ENCODE results near the gene UROS.

The UROS gene

GRCh38 chr10:125797424-125797823 lies 25.6 kb downstream of the UROS start:
- TF ChIP-seq CTCF (IDR thresholded peaks at IDR 0.05; ENCODE audit: extremely low read depth, insufficient read depth, missing control alignments), result no peak
- DNase-seq (ENCODE audit: low spot score), result no peak
- in situ Hi-C loops (cut with MboI; ENCODE audit: low pct_unique_long_range_greater_than_20kb, low sequenced_read_pairs, unreplicated experiment), result no loop called here

- no peak for DNase-seq (ENCODE audit: low spot score)
- TF ChIP-seq CTCF (IDR thresholded peaks at IDR 0.05; ENCODE audit: extremely low read depth, insufficient read depth, missing control alignments), result no peak
- in situ Hi-C loops (cut with MboI; ENCODE audit: low pct_unique_long_range_greater_than_20kb, low sequenced_read_pairs, unreplicated experiment), result no loop called here
Measured at GRCh38 chr10:125795637-125796190, 27.3 kb downstream of the UROS start.

GRCh38 chr10:125795128-125795527 lies 27.9 kb downstream of the UROS start:
- in situ Hi-C loops (cut with MboI; ENCODE audit: low pct_unique_long_range_greater_than_20kb, low sequenced_read_pairs, unreplicated experiment), result no loop called here
- no peak for DNase-seq (ENCODE audit: low spot score)
- TF ChIP-seq CTCF (IDR thresholded peaks at IDR 0.05; ENCODE audit: extremely low read depth, insufficient read depth, missing control alignments), result no peak

- in situ Hi-C loops (cut with MboI; ENCODE audit: low pct_unique_long_range_greater_than_20kb, low sequenced_read_pairs, unreplicated experiment), result no loop called here
- no peak for TF ChIP-seq CTCF (IDR thresholded peaks at IDR 0.05; ENCODE audit: extremely low read depth, insufficient read depth, missing control alignments)
Measured at GRCh38 chr10:125792342-125793300, 30.4 kb downstream of the UROS start.

GRCh38 chr10:125788156-125789034 lies 34.7 kb downstream of the UROS start:
- DNase-seq (ENCODE audit: low spot score), result no peak
- TF ChIP-seq CTCF (IDR thresholded peaks at IDR 0.05; ENCODE audit: extremely low read depth, insufficient read depth, missing control alignments), result no peak
- in situ Hi-C loops (cut with MboI; ENCODE audit: low pct_unique_long_range_greater_than_20kb, low sequenced_read_pairs, unreplicated experiment), result no loop called here

More at GRCh38 chr10:125792342-125793300, 30.4 kb downstream of the UROS start:
- DNase-seq (ENCODE audit: low spot score), result no peak

GRCh38 chr10:125785791-125786190 lies 37.3 kb downstream of the UROS start:
- no peak for TF ChIP-seq CTCF (IDR thresholded peaks at IDR 0.05; ENCODE audit: extremely low read depth, insufficient read depth, missing control alignments)
- in situ Hi-C loops (cut with MboI; ENCODE audit: low pct_unique_long_range_greater_than_20kb, low sequenced_read_pairs, unreplicated experiment), result no loop called here
- DNase-seq (ENCODE audit: low spot score), result no peak

Data from GM13977 (cell line).